Parathyroid adenoma (tissue), 2 donors: ENCODE results near the gene BBS9.

Experiments used
- H2AFZ ChIP-seq: fragments of 300-600 bp; sonication (generic); one replicate; pipeline ENCODE4 v1.7.0; 2017; ENCODE audit warnings: antibody characterized with exemption, mild to moderate bottlenecking
- H3K27ac ChIP-seq: fragments of 300-600 bp; sonication (generic); one replicate; pipeline ENCODE4 v1.7.0; 2017
- H3K27me3 ChIP-seq: fragments of 300-600 bp; sonication (generic); one replicate; pipeline ENCODE4 v1.7.0; 2017; ENCODE audit warnings: low read length; ENCODE audit not compliant: control insufficient read depth, insufficient read depth
- H3K36me3 ChIP-seq: fragments of 300-600 bp; sonication (generic); one replicate; pipeline ENCODE4 v1.7.0; 2017; ENCODE audit warnings: low read length; ENCODE audit not compliant: control insufficient read depth, insufficient read depth
- H3K4me1 ChIP-seq: fragments of 300-600 bp; sonication (generic); one replicate; pipeline ENCODE4 v1.7.0; 2017; ENCODE audit warnings: control low read depth
- H3K4me2 ChIP-seq: fragments of 300-600 bp; sonication (generic); one replicate; pipeline ENCODE4 v1.7.0; 2017; ENCODE audit warnings: low read length
- H3K4me3 ChIP-seq: fragments of 300-600 bp; sonication (generic); one replicate; pipeline ENCODE4 v1.7.0; 2017; ENCODE audit warnings: low read depth, low read length
- H3K79me2 ChIP-seq: fragments of 300-600 bp; sonication (generic); one replicate; pipeline ENCODE4 v1.7.0; 2017; ENCODE audit warnings: control low read depth
- H3K9ac ChIP-seq: fragments of 300-600 bp; sonication (generic); one replicate; pipeline ENCODE4 v1.7.0; 2017; ENCODE audit warnings: mild to moderate bottlenecking
- H3K9me3 ChIP-seq: fragments of 300-600 bp; sonication (generic); one replicate; pipeline ENCODE4 v1.7.0; 2017; ENCODE audit warnings: low read length; ENCODE audit not compliant: control insufficient read depth
- TF ChIP-seq, protein P1 (sequence below): fragments of 300-600 bp; sonication (generic); IDR thresholded peaks from one replicate; pipeline ENCODE4 v1.7.0; 2017; ENCODE audit warnings: antibody characterized with exemption, mild to moderate bottlenecking
- donor health status: primary hyperparathyroidism.

BBS9 gene

DNA sequence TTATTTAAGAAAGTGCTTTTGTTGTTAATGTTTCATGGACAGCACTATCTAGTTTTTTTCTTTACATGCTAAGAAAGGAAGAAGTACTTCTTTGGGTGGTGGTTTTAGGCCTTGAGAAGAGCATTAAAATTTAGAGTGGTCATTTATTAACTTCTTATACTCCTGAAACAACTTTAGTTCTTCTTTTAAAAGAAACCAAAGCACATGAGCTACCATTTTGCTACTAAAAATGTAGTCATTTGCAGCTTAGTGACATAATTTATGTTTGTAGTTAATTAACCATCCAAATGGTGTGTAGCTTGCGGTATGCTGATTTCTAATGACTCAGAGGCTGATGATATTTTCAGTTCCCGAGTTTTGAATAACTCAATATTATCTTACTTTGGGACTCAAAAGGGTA lies 207.5 kb downstream of the BBS9 start:
- H3K9ac ChIP-seq, result no peak overlapping the region
- no peaks in the 10 kb centered on the region for H3K9me3 ChIP-seq
- H3K4me2 ChIP-seq, result no peak overlapping the region
- no peak overlapping the region for H3K27ac ChIP-seq
- H3K79me2 ChIP-seq, result no peaks in the 10 kb centered on the region
- no peak overlapping the region for H2AFZ ChIP-seq
- no peak overlapping the region for H3K4me3 ChIP-seq
- no peaks in the 10 kb centered on the region for H3K4me1 ChIP-seq
- H3K36me3 ChIP-seq, result no peaks in the 10 kb centered on the region
- TF ChIP-seq, protein P1, sequence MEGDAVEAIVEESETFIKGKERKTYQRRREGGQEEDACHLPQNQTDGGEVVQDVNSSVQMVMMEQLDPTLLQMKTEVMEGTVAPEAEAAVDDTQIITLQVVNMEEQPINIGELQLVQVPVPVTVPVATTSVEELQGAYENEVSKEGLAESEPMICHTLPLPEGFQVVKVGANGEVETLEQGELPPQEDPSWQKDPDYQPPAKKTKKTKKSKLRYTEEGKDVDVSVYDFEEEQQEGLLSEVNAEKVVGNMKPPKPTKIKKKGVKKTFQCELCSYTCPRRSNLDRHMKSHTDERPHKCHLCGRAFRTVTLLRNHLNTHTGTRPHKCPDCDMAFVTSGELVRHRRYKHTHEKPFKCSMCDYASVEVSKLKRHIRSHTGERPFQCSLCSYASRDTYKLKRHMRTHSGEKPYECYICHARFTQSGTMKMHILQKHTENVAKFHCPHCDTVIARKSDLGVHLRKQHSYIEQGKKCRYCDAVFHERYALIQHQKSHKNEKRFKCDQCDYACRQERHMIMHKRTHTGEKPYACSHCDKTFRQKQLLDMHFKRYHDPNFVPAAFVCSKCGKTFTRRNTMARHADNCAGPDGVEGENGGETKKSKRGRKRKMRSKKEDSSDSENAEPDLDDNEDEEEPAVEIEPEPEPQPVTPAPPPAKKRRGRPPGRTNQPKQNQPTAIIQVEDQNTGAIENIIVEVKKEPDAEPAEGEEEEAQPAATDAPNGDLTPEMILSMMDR, result no peak
- no peaks in the 10 kb centered on the region for H3K27me3 ChIP-seq

DNA sequence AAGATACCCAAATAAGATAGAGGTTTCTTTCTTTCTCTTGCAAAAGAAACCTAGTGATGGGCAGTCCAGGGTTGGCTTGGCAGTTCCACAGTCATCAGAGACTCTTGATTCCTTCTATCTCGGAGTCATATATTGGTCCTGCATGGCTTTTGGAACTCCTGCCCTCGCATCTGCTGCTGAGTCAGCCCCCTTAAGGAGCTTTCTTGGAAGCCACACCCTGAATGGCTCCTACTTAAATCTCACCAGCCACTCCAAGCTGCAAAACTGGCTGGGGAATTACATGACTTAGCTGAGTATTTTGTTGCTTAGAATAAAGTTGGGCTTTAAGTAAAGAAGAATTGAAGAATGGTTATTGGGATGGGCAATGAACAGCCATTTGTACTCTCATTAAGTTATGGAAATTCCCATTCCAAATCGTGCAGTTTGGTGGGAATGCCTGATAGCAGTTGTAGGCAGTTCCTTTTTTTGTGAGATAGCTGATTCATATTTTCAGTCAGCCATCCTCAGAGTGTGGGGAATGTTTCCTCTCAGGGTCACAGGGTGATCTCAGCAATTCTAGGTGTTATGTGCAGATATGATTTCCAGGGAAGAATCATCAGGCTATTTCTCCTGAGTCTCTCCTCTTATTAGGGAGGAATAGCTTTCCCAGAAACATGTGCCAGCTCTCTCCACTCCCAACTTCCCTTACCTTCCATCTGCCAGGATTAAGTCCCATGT lies 209.9 kb downstream of the BBS9 start:
- H3K9ac ChIP-seq, result no peak overlapping the region
- H3K4me1 ChIP-seq, result no peaks in the 10 kb centered on the region
- H3K79me2 ChIP-seq, result no peaks in the 10 kb centered on the region
- H2AFZ ChIP-seq, result no peak overlapping the region
- H3K36me3 ChIP-seq, result no peaks in the 10 kb centered on the region
- H3K4me3 ChIP-seq, result no peak overlapping the region
- H3K4me2 ChIP-seq, result no peak overlapping the region
- TF ChIP-seq, protein P1, result no peak
- no peak overlapping the region for H3K27ac ChIP-seq
- no peaks in the 10 kb centered on the region for H3K9me3 ChIP-seq
- H3K27me3 ChIP-seq, result no peaks in the 10 kb centered on the region

DNA sequence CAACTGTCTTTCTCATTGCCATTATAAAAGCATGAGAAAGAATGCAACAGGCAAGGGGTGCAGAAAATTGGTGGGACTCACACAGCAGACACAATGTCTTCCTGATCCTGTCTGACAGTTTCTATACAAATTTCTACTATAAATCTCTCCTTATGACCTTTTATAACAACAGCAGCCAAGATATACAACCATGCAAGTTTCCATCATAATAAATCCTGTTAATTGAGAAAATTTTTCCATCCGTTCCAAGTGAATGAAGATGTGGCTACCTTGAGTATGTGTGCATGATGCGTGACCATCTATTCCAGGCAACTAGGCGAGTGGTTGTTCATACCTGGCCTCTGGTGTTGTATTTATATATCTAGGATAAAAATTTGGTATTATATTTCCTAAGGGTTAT lies 216.7 kb downstream of the BBS9 start:
- Histone ChIP-seq H3K27ac (no peak overlapping the region), H2AFZ (no peak overlapping the region), H3K4me2 (no peak overlapping the region), H3K9ac (no peak overlapping the region), H3K27me3 (no peaks in the 10 kb centered on the region), H3K36me3 (no peaks in the 10 kb centered on the region), H3K9me3 (no peaks in the 10 kb centered on the region), H3K4me3 (no peak overlapping the region), H3K79me2 (no peaks in the 10 kb centered on the region), H3K4me1 (no peaks in the 10 kb centered on the region)
- TF ChIP-seq, protein P1, result no peak

DNA sequence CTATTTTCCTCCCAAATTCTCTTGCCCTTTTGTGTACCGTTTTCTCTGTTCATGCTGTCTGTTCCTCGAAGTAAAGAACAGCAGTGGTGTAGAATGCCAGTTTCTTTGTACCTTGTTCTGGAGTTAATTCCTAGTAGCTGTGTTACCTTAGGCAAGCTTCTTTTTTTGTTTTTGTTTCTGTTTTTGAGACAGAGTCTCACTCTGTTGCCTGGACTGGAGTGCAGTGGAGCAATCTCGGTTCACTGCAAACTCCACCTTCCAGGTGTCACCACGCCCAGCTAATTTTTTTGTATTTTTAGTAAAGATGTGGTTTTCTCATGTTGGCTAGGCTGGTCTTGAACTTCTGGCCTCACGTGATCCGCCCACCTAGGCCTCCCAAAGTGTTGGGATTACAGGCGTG lies 221.2 kb downstream of the BBS9 start:
- Histone ChIP-seq H3K27me3 (no peaks in the 10 kb centered on the region), H3K4me2 (no peak overlapping the region), H3K36me3 (no peaks in the 10 kb centered on the region), H3K27ac (no peak overlapping the region), H3K79me2 (no peaks in the 10 kb centered on the region), H3K4me3 (no peak overlapping the region), H3K9me3 (no peaks in the 10 kb centered on the region), H3K9ac (no peak overlapping the region), H3K4me1 (no peaks in the 10 kb centered on the region), H2AFZ (no peak overlapping the region)
- TF ChIP-seq, protein P1, result no peak

DNA sequence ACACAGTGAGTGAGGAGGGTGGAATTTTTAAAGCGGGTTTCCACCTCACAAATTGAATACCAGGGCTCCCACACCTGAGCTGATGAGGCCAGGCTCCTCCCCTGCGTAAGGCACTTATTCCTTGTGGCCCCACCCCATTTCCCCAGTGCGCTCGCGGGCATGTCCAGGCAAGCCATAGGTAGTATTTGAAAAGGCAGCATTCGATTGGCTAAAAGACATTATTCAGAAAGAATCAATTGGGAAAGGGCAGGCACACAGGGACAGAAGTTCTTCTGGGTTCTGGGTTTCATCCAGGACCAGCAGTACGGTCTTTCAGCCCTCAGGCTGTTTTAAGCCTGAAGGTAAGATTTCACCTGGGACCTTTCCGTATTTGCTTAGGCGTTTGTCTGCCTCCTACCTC lies 222.3 kb downstream of the BBS9 start:
- TF ChIP-seq, protein P1, result no peak
- H3K4me1 ChIP-seq, result no peaks in the 10 kb centered on the region
- H3K9ac ChIP-seq, result no peak overlapping the region

More for the DNA sequence above, 222.3 kb downstream of the BBS9 start:
- no peaks in the 10 kb centered on the region for H3K36me3 ChIP-seq
- no peaks in the 10 kb centered on the region for H3K27me3 ChIP-seq
- no peaks in the 10 kb centered on the region for H3K79me2 ChIP-seq
- H3K27ac ChIP-seq, result no peak overlapping the region
- H2AFZ ChIP-seq, result no peak overlapping the region
- no peak overlapping the region for H3K4me3 ChIP-seq
- no peak overlapping the region for H3K4me2 ChIP-seq
- H3K9me3 ChIP-seq, result no peaks in the 10 kb centered on the region
